GM21825 (cell line): ENCODE results near the gene GSK3A.

ENCODE experiments used
- ATAC-seq: cut with Tn5 transposase; IDR thresholded peaks from one replicate; pipeline ENCODE4 v1.9.1; 2021; ENCODE audit warnings: mild to moderate bottlenecking, moderate library complexity; ENCODE audit not compliant: unreplicated experiment

Gene GSK3A

GRCh38 chr19:42281146-42281826, 38.9 kb upstream of the GSK3A start:
- no peak for ATAC-seq

- no peak for ATAC-seq
Observed at GRCh38 chr19:42280815-42281145, 38.4 kb upstream of the GSK3A start.

GRCh38 chr19:42279902-42280814, 37.8 kb upstream of the GSK3A start:
- ATAC-seq = peak; percentile 25

GRCh38 chr19:42279155-42279901, 36.9 kb upstream of the GSK3A start:
- ATAC-seq = no peak

GRCh38 chr19:42278452-42279154, 36.2 kb upstream of the GSK3A start:
- ATAC-seq = no peak

GRCh38 chr19:42277821-42278451, 35.5 kb upstream of the GSK3A start:
- no peak for ATAC-seq

- ATAC-seq = no peak
Observed at GRCh38 chr19:42276821-42277220, 34.4 kb upstream of the GSK3A start.

- ATAC-seq = no peak
Observed at GRCh38 chr19:42276284-42276683, 33.9 kb upstream of the GSK3A start.

- no peak for ATAC-seq
Observed at GRCh38 chr19:42275517-42275916, 33.1 kb upstream of the GSK3A start.

GRCh38 chr19:42275103-42275502, 32.7 kb upstream of the GSK3A start:
- ATAC-seq = no peak

GRCh38 chr19:42274065-42274682, 31.8 kb upstream of the GSK3A start:
- ATAC-seq = no peak

- no peak for ATAC-seq
Observed at GRCh38 chr19:42273407-42274064, 31.1 kb upstream of the GSK3A start.

- ATAC-seq = no peak
Observed at GRCh38 chr19:42272989-42273406, 30.6 kb upstream of the GSK3A start.

- ATAC-seq = no peak
Observed at GRCh38 chr19:42272535-42272897, 30.1 kb upstream of the GSK3A start.

- no peak for ATAC-seq
Observed at GRCh38 chr19:42271861-42272534, 29.6 kb upstream of the GSK3A start.

- no peak for ATAC-seq
Observed at GRCh38 chr19:42271045-42271419, 28.6 kb upstream of the GSK3A start.

- ATAC-seq = no peak
Observed at GRCh38 chr19:42270346-42271044, 28.1 kb upstream of the GSK3A start.
